VCaP (cell line): Measurements from ENCODE around the gene SELENOH.
"Not testable (repeated sequence)": the region's sequence is repeated elsewhere in the genome, so short reads cannot be mapped to it uniquely, and the experiment has no call there.

ENCODE experiments used
- H3K27ac ChIP-seq: fragments of 450-650 bp; 2 replicates; pipeline ENCODE4 v1.5.1; 2017
- TF ChIP-seq, protein P1 (sequence below): fragments of 450-650 bp; conservative IDR thresholded peaks from 2 replicates; pipeline ENCODE4 v1.5.1; 2017; ENCODE audit warnings: mild to moderate bottlenecking, moderate library complexity

The SELENOH gene

GRCh38 chr11:57709802-57710367 is 31.4 kb upstream of the SELENOH start:
- H3K27ac ChIP-seq: no peak overlapping the region; the same call in 1 of the 2 replicates
- TF ChIP-seq, protein P1, sequence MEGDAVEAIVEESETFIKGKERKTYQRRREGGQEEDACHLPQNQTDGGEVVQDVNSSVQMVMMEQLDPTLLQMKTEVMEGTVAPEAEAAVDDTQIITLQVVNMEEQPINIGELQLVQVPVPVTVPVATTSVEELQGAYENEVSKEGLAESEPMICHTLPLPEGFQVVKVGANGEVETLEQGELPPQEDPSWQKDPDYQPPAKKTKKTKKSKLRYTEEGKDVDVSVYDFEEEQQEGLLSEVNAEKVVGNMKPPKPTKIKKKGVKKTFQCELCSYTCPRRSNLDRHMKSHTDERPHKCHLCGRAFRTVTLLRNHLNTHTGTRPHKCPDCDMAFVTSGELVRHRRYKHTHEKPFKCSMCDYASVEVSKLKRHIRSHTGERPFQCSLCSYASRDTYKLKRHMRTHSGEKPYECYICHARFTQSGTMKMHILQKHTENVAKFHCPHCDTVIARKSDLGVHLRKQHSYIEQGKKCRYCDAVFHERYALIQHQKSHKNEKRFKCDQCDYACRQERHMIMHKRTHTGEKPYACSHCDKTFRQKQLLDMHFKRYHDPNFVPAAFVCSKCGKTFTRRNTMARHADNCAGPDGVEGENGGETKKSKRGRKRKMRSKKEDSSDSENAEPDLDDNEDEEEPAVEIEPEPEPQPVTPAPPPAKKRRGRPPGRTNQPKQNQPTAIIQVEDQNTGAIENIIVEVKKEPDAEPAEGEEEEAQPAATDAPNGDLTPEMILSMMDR: no peak

DNA sequence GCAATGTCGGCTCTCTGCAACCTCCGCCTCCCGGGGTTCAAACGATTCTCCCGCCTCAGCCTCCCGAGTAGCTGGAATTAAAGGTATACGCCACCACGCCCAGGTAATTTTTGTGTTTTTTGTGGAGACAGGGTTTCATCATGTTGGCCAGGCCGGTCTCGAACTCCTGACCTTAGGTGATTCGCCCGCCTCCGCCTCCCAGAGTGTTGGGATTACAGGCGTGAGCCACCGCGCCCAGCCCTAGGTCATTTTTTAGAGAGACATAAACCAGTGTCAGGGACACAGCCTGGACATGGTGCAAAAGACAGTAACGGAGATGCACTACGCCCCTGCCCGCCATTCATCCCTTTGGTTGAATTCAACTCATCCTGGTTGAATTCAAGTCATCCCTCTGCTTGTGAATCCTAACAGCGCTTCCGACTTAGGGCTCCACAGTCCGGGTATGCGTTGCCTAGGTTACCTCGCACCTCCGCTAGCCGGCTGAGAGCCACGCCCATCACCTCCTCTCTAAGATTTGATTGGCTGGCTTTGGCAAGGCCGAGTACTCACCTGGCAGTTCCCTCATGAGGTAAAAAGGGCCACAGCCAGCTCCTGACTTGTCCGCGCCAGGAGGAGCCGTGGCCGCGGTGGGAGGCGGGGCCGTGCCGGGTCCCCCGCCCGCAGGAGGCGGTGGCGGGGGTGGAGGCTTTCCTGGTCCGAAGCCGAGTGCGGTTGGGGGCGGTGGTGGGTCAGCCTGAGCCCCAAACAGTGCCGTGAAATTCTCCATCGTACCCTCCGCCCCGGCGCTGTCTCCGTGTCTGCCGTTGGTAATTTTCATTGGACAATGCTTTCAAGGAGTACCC is 29.7 kb upstream of the SELENOH start, which contains the start of gene MED19:
TSS of gene MED19 (minus strand) at position 802 of the 842 bp plus-strand sequence. CDS start at position 766, 36 bp downstream.
- TF ChIP-seq, protein P1: no peak
- H3K27ac ChIP-seq: peak within 1 kb of the TSS; percentile 96

DNA sequence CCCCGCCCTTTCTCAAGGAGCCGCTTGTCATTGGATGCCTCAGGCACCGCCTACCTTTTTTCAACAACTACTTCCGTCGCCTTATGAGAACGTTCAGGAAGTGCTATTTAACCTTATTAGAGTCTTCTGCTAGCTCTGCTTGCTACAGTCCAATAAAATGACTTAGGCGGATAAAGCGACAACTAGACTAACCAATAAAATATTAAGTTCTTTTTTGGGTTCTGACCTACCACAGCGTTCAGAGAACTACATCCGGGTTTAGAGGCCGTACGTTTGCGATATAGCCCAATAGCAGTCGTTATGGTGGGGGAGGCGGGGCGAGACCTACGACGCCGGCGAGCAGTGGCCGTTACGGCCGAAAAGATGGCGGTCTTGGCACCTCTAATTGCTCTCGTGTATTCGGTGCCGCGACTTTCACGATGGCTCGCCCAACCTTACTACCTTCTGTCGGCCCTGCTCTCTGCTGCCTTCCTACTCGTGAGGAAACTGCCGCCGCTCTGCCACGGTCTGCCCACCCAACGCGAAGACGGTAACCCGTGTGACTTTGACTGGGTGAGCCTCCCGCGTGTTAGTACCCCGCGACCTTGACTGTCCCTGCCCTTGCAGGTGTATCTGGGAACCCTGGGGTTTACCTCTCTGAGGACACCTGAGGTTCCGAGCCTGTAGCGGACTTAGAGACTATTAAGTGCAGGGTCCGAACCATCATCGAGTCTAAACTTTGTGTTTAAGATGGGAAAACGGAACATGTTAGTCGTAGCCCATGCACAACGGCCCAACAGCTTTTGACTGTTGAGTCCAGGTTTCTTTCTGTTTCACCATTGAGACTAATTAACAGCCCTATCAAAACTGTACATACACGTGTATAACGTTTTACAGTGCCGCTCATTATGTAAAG is 28.8 kb upstream of the SELENOH start, which contains the start of gene TMX2:
TSS of gene TMX2 (plus strand) at position 338 of the 895 bp plus-strand sequence. CDS start at position 364, 26 bp downstream.
- TF ChIP-seq, protein P1: no peak
- peak within 1 kb of the TSS; percentile 96 for H3K27ac ChIP-seq

DNA sequence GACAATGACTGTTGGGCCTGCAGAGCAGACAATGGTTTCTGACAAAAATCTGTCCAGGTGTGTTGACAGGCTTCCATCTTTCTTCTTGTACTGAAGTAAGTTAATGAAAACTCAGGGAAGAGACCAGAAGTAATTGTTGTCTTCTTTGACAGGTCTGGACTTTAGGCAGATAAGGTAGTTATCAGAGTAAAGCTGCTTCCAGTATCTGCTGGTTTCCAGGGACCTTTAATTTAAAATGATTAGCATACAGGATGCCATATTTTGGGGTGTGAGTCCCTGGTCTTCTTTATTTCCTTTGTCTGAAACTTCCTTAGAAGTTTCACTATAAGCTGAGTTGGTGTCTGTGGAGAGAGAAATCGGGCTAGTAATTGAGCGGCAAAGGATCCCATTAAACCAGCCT is 27.5 kb upstream of the SELENOH start:
- peak overlapping the region; percentile 96; the same call in 1 of the 2 replicates for H3K27ac ChIP-seq
- TF ChIP-seq, protein P1: no peak

- not testable (repeated sequence) for H3K27ac ChIP-seq
Observed at GRCh38 chr11:57716726-57717125, 24.6 kb upstream of the SELENOH start.

DNA sequence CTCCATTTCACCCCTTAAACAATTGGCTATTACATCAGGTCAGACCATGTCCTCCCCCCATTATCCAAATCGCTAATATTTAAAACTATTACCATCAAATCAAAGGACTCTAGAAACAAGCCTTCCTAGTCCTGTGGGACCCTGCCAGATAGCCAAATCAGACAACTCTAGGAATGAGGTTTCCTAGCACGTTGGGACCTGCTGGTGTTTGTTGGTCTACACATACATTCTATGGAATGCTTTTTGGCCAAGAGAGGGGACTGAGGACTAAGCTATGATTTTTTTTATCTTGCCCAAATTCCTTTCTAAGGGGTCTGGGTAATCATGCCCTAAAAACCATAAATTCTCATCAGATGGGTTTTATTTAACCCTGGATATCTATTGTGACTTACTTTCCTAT is 14.1 kb upstream of the SELENOH start:
- TF ChIP-seq, protein P1: no peak
- no peak overlapping the region for H3K27ac ChIP-seq

DNA sequence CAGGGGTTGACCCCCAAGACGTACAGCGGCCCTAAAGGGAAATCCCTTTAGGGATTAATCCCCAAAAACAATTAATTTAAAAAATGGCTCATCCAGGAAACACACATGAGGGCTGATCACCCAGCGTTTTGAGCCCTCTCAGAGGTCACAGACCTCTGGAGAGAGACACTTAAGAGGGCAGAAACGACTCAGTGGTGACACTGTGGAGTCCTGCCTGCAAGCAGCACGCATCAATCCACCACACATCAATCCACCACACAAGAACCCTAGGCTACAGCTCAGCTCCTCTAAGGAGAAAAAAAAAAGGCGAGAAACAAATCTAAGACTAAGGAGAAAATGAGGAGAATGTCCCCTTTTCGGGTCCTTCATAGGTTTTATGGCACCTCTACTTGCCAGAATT is 12.5 kb upstream of the SELENOH start:
- no peak overlapping the region for H3K27ac ChIP-seq
- TF ChIP-seq, protein P1: no peak
